IgD-negative memory B cell (primary cell): Measurements from ENCODE around the gene MACF1. TPM values are rescaled to one million over a fixed set of nuclear protein-coding genes. Genes with fewer than 3 reads are reported as not detected.
"Not testable (repeated sequence)": the region's sequence is repeated elsewhere in the genome, so short reads cannot be mapped to it uniquely, and the experiment has no call there.

Experiments used
- H3K27ac Mint-ChIP-seq, 3 donors: one replicate each; pipeline ENCODE4 v1.8.0; 2020 to 2022; ENCODE audit warnings: mild to moderate bottlenecking in 3 of 3, mixed read lengths in 3 of 3, moderate library complexity in 1 of 3
- H3K27me3 Mint-ChIP-seq: one replicate; pipeline ENCODE4 v1.8.0; 2021; ENCODE audit warnings: mixed read lengths
- H3K36me3 Mint-ChIP-seq: one replicate; pipeline ENCODE4 v1.8.0; 2020; ENCODE audit warnings: mild to moderate bottlenecking, mixed read lengths
- H3K4me1 Mint-ChIP-seq, 3 donors: one replicate each; pipeline ENCODE4 v1.8.0; 2020 to 2022; ENCODE audit warnings: mixed read lengths in 3 of 3, mild to moderate bottlenecking in 1 of 3
- H3K4me3 Mint-ChIP-seq, 4 donors: one replicate each; pipeline ENCODE4 v1.8.0; 2020 to 2022; ENCODE audit warnings: mild to moderate bottlenecking in 4 of 4, mixed read lengths in 4 of 4, moderate library complexity in 3 of 4
- H3K9me3 Mint-ChIP-seq, 3 donors: one replicate each; pipeline ENCODE4 v1.8.0; 2020 to 2021; ENCODE audit warnings: mixed read lengths in 3 of 3, mild to moderate bottlenecking in 1 of 3
- polyA plus RNA-seq: library from polyadenylated mRNA; unstranded; fragments of 300-500 nt; fragmentation: Illumina TruSeq; gene quantifications from one replicate; pipeline ENCODE4 v1.2.3, GENCODE V29; 2021

MACF1 gene
- polyA plus RNA-seq, 1 donor from 2014 or later: 51.2 TPM

- Mint-ChIP-seq H3K4me1 (peaks cover 0 to 5% (median 3%) of the 10 kb centered on the region in 3 donors), H3K9me3 (no peaks in the 10 kb centered on the region), H3K27ac (peak within 1 kb of the TSS in 2 of 3 donors; percentile 51 to 69)
These were observed 286.8 kb downstream of the MACF1 start, which contains the start of gene BMP8A for GRCh38 chr1:39491146-39491921. BMP8A (plus strand) TSS chr1:39491636; CDS start chr1:39491992, 356 bp downstream.

GRCh38 chr1:39492118-39493042, 287.9 kb downstream of the MACF1 start:
- H3K27me3 Mint-ChIP-seq, H3K36me3 Mint-ChIP-seq, H3K27ac Mint-ChIP-seq, H3K4me1 Mint-ChIP-seq, H3K9me3 Mint-ChIP-seq: not testable (repeated sequence)
- H3K4me3 Mint-ChIP-seq: peak overlapping the region; percentile 73 to 88 (median 80)

More at GRCh38 chr1:39491146-39491921, 286.8 kb downstream of the MACF1 start, which contains the start of gene BMP8A:
- Mint-ChIP-seq H3K4me3 (peak within 1 kb of the TSS; percentile 73 to 88 (median 80)), H3K36me3 (no peaks in the 10 kb centered on the region), H3K27me3 (peaks cover 7% of the 10 kb centered on the region)

- not testable (repeated sequence) for H3K27ac Mint-ChIP-seq, H3K27me3 Mint-ChIP-seq, H3K9me3 Mint-ChIP-seq, H3K4me1 Mint-ChIP-seq, H3K36me3 Mint-ChIP-seq
- peak overlapping the region in 3 of 4 donors; percentile 68 to 87 (median 83) for H3K4me3 Mint-ChIP-seq
These were observed 288.7 kb downstream of the MACF1 start for GRCh38 chr1:39493043-39493810.

- Mint-ChIP-seq H3K27me3 (peaks cover 7% of the 10 kb centered on the region), H3K27ac (no peak overlapping the region), H3K4me3 (peak overlapping the region in 1 of 4 donors; percentile 31), H3K4me1 (peaks cover 0 to 5% (median 3%) of the 10 kb centered on the region in 3 donors), H3K9me3 (no peaks in the 10 kb centered on the region), H3K36me3 (no peaks in the 10 kb centered on the region)
These were observed 290.3 kb downstream of the MACF1 start for GRCh38 chr1:39494671-39495410.

GRCh38 chr1:39496520-39496919, 292.0 kb downstream of the MACF1 start:
- H3K4me1 Mint-ChIP-seq, H3K36me3 Mint-ChIP-seq, H3K27me3 Mint-ChIP-seq, H3K9me3 Mint-ChIP-seq, H3K27ac Mint-ChIP-seq: not testable (repeated sequence)
- H3K4me3 Mint-ChIP-seq: peak overlapping the region in 1 of 4 donors; percentile 38

- Mint-ChIP-seq H3K4me1 (no peaks in the 10 kb centered on the region), H3K4me3 (no peak overlapping the region), H3K9me3 (no peaks in the 10 kb centered on the region), H3K27me3 (peaks cover 7% of the 10 kb centered on the region), H3K36me3 (no peaks in the 10 kb centered on the region), H3K27ac (peak overlapping the region in 1 of 3 donors; percentile 62)
These were observed 293.1 kb downstream of the MACF1 start for GRCh38 chr1:39497585-39497984.

GRCh38 chr1:39498096-39498710, 293.7 kb downstream of the MACF1 start:
- not testable (repeated sequence) for H3K4me1 Mint-ChIP-seq, H3K36me3 Mint-ChIP-seq, H3K27me3 Mint-ChIP-seq, H3K9me3 Mint-ChIP-seq, H3K27ac Mint-ChIP-seq, H3K4me3 Mint-ChIP-seq

- not testable (repeated sequence) for H3K36me3 Mint-ChIP-seq, H3K27me3 Mint-ChIP-seq, H3K4me3 Mint-ChIP-seq, H3K4me1 Mint-ChIP-seq, H3K27ac Mint-ChIP-seq, H3K9me3 Mint-ChIP-seq
These were observed 294.3 kb downstream of the MACF1 start for GRCh38 chr1:39498821-39499220.

GRCh38 chr1:39499668-39500067, 295.2 kb downstream of the MACF1 start:
- Mint-ChIP-seq H3K27me3 (no peaks in the 10 kb centered on the region), H3K27ac (no peak overlapping the region), H3K4me1 (no peaks in the 10 kb centered on the region), H3K9me3 (no peaks in the 10 kb centered on the region), H3K36me3 (no peaks in the 10 kb centered on the region), H3K4me3 (no peak overlapping the region)

- Mint-ChIP-seq H3K9me3 (no peaks in the 10 kb centered on the region), H3K27ac (no peak overlapping the region), H3K36me3 (no peaks in the 10 kb centered on the region), H3K27me3 (no peaks in the 10 kb centered on the region), H3K4me1 (no peaks in the 10 kb centered on the region), H3K4me3 (no peak overlapping the region)
These were observed 296.4 kb downstream of the MACF1 start for GRCh38 chr1:39500862-39501389.

- Mint-ChIP-seq H3K36me3 (no peaks in the 10 kb centered on the region), H3K27me3 (no peaks in the 10 kb centered on the region), H3K27ac (no peak overlapping the region), H3K4me1 (no peaks in the 10 kb centered on the region), H3K4me3 (no peak overlapping the region), H3K9me3 (no peaks in the 10 kb centered on the region)
These were observed 297.2 kb downstream of the MACF1 start for GRCh38 chr1:39501666-39502065.

- not testable (repeated sequence) for H3K4me3 Mint-ChIP-seq, H3K36me3 Mint-ChIP-seq, H3K27me3 Mint-ChIP-seq, H3K27ac Mint-ChIP-seq, H3K9me3 Mint-ChIP-seq
- peaks cover 7 to 14% (median 7%) of the 10 kb centered on the region in 3 donors for H3K4me1 Mint-ChIP-seq
These were observed 299.9 kb downstream of the MACF1 start for GRCh38 chr1:39504436-39504835.

- peaks cover 11 to 18% (median 11%) of the 10 kb centered on the region in 3 donors for H3K4me1 Mint-ChIP-seq
- H3K27ac Mint-ChIP-seq: no peak overlapping the region
- no peaks in the 10 kb centered on the region for H3K36me3 Mint-ChIP-seq
- no peaks in the 10 kb centered on the region for H3K27me3 Mint-ChIP-seq
- no peaks in the 10 kb centered on the region for H3K9me3 Mint-ChIP-seq
- H3K4me3 Mint-ChIP-seq: no peak overlapping the region
These were observed 300.8 kb downstream of the MACF1 start for GRCh38 chr1:39505289-39505688.
